A549 (cell line): ENCODE measurements around the gene WDR45B.

ENCODE experiments used
- CEBPB ChIP-seq, 2 experiments: fragments of >200 bp in 1 of 2; sonication (Bioruptor Twin) in 1 of 2; formaldehyde crosslinking in 1 of 2; IDR thresholded peaks; 2 replicates each; pipeline ENCODE4 v1.6.1; 2012 to 2016
- CHD2 ChIP-seq: fragments of 150-350 bp; IDR thresholded peaks from 2 replicates; pipeline ENCODE4 v1.6.1; 2014; ENCODE audit warnings: low read length; ENCODE audit not compliant: partially characterized antibody
- EP300 ChIP-seq, 2 experiments: fragments of >200 bp; sonication (Bioruptor Twin); formaldehyde crosslinking; IDR thresholded peaks; 2 replicates in 1 of 2; 3 replicates in 1 of 2; pipeline ENCODE4 v1.6.1; 2016 to 2017
- JUNB ChIP-seq: fragments of >200 bp; sonication (Bioruptor Twin); formaldehyde crosslinking; IDR thresholded peaks from 2 replicates; pipeline ENCODE4 v1.6.1; 2016
- RFX5 ChIP-seq: fragments of 450-650 bp; IDR thresholded peaks from 2 replicates; pipeline ENCODE4 v1.7.1; 2014; ENCODE audit warnings: antibody characterized with exemption, mild to moderate bottlenecking, moderate library complexity
- TP53 ChIP-seq: fragments of 250-450 bp; sonication (Bioruptor Pico); IDR thresholded peaks from 2 replicates; pipeline ENCODE4 v1.5.0; 2021; ENCODE audit warnings: mild to moderate bottlenecking, moderate library complexity
- ZFP36 ChIP-seq: fragments of 450-650 bp; IDR thresholded peaks from 2 replicates; pipeline ENCODE4 v1.6.1; 2014; ENCODE audit warnings: borderline replicate concordance; ENCODE audit not compliant: partially characterized antibody
- TF ChIP-seq, protein P1 (sequence below): fragments of >200 bp; sonication (Bioruptor Twin); formaldehyde crosslinking; IDR thresholded peaks from 3 replicates; pipeline ENCODE4 v1.5.1; 2016
- TF ChIP-seq, protein P2 (sequence below): fragments of >200 bp; sonication (Bioruptor Twin); formaldehyde crosslinking; IDR thresholded peaks from 3 replicates; pipeline ENCODE4 v1.6.1; 2016

DNA sequence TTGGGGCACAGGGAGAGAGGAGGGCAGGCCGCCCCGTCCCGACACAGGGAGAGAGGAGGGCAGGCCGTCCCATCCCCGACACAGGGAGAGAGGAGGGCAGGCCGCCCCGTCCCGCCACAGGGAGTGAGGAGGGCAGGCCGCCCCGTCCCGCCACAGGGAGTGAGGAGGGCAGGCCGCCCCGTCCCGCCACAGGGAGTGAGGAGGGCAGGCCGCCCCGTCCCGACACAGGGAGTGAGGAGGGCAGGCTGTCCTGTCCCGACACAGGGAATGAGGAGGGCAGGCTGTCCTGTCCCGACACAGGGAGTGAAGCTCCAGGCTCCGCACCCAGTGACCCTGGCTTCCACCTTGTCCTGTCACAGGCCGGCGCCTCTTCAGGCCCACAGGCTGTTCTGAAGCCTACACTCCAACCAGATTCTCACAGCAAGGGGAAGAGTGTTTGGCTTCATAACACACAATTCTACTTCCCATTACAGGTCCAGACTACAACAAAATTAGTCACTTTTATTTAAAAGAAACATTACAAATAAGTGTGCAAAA lies 34.1 kb downstream of the WDR45B start:
- TF ChIP-seq, protein P1, sequence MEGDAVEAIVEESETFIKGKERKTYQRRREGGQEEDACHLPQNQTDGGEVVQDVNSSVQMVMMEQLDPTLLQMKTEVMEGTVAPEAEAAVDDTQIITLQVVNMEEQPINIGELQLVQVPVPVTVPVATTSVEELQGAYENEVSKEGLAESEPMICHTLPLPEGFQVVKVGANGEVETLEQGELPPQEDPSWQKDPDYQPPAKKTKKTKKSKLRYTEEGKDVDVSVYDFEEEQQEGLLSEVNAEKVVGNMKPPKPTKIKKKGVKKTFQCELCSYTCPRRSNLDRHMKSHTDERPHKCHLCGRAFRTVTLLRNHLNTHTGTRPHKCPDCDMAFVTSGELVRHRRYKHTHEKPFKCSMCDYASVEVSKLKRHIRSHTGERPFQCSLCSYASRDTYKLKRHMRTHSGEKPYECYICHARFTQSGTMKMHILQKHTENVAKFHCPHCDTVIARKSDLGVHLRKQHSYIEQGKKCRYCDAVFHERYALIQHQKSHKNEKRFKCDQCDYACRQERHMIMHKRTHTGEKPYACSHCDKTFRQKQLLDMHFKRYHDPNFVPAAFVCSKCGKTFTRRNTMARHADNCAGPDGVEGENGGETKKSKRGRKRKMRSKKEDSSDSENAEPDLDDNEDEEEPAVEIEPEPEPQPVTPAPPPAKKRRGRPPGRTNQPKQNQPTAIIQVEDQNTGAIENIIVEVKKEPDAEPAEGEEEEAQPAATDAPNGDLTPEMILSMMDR, result no peak
- TF ChIP-seq CHD2 (no peak), RFX5 (no peak), TP53 (no peak), CEBPB (IDR thresholded peaks at IDR 0.05) (no peak), JUNB (no peak), EP300 (IDR thresholded peaks at IDR 0.05) (no peak), ZFP36 (no peak)
- TF ChIP-seq, protein P2, sequence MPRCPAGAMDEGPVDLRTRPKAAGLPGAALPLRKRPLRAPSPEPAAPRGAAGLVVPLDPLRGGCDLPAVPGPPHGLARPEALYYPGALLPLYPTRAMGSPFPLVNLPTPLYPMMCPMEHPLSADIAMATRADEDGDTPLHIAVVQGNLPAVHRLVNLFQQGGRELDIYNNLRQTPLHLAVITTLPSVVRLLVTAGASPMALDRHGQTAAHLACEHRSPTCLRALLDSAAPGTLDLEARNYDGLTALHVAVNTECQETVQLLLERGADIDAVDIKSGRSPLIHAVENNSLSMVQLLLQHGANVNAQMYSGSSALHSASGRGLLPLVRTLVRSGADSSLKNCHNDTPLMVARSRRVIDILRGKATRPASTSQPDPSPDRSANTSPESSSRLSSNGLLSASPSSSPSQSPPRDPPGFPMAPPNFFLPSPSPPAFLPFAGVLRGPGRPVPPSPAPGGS, result no peak
